Central memory CD4-positive, alpha-beta T cell (primary cell): ENCODE measurements around the gene ARHGAP24.

Experiments
- DNase-seq: peaks from one replicate; pipeline ENCODE4 v3.0.0; 2022

The ARHGAP24 gene

DNA sequence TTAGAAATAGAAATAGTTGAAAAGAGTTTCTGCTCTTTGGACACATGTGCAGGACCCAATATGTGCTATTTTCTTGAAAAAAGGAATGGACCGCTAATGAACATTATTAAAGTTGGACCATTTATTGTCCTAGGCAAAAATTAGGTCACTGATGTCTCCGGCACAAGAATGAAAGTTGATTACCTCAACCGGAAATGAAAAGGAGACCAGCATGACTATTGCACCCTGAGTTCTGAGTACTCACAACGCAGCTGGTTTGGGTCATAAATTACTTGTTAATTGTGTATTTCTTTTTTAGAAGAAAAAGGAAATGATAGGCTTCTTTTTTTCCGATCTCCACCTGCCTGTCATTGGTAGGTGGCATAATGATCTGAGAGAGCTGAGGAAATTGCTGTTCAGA, 232.7 kb downstream of the ARHGAP24 start:
- DNase-seq, result no peak

DNA sequence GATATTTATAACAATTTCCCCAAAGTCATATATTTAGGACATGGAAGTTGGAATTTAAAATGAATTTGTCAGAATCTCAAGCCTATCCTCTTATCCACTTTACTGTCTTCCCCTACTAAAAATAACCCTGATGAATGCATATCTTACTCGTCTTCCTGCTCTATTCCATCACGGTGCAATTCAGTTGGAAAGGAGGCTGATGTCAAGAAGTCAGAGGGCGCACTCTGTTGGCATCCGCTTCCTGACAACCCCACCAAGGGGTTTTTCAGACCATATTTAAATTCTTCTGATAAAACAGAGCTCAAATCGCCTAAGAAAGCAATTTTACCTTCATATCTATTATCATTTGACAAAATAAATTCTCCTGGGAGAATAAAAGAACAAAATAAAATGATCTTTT, 233.5 kb downstream of the ARHGAP24 start:
- no peak for DNase-seq

DNA sequence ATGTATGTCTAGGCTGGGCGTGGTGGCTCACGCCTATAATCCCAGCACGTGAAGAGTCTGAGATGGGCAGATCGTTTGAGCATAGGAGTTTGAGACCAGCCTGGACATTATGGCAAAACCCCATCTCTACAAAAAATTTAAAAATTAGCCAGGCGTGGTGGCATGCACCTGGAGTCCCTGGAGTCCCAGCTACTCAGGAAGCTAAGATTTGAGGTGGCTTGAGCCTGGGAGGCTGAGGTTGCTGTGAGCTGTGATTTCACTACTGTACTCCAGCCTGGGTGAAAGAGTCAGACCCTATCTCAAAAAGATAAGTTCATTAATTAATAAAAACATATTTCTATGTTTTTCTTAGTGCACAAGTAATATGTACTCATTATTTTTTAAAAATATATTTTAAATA, 238.1 kb downstream of the ARHGAP24 start:
- no peak for DNase-seq

DNA sequence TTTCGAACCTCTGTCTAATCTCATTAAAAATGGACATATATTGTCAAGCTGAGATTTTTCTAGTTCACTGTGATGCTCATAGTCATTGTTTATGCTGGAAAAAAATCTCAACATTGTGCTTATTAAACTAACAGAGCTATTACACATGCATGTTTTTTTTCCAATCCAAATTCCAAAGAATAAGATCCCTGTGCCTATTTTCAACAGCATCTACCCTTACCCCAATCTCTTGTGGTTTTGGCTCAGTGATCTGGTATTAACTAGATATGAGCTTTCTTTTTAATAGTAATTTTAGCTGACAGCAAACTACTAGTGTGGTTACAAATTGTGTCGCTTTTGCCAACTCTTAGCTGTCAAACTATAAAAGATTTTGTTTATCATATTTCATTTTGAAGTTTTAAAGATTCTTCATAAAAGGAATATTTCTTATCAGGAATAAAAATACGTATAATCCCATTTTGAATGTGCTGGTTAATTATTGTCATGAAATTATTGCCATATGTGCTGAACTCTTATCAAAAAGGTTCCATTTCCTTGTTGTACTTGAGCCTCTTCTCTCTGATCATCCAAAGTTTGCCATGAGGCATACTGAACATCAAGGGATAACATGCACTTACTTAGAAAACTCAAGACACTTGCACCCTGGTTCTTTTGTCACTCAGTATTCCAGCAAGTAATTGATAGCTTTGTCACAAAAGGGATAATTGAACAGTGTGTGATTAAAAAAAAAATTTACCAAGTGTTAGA, 241.2 kb downstream of the ARHGAP24 start:
- no peak for DNase-seq

DNA sequence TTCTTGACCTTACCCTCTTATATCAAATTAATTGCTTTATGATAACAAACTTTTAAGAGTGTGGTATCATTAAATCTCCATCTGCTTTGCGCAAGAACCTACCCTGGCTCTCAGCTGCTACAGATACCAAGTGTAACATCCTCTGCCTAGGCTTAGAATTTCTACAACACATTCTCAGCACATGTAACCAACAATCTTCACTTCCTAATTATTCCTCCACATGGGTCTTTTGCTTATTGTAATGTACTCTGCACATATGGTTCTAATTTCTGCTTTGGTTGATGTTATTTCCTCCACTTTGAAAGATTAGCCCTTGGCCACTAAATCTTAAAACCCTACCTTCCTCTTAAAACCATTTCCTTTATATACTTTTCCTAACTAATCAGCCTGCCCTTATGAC, 242.4 kb downstream of the ARHGAP24 start:
- no peak for DNase-seq

DNA sequence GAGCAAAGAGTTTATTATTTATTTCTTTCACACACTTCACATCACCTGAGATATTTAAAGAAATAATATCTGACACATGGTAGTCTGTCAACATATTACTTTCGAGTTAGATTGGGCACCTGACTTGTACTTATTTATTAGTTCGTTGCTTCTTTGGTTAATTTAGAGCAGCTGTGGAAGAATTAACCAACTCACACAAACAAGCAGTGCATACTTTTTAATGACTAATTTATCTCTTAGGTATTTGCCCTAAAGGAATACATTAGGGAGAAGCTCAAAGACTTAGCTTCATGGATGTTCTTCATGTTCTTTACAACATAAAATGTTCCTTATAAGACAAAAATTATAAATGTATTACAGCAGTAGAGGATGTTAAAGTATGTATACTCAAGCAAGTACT, 242.9 kb downstream of the ARHGAP24 start:
- no peak for DNase-seq

DNA sequence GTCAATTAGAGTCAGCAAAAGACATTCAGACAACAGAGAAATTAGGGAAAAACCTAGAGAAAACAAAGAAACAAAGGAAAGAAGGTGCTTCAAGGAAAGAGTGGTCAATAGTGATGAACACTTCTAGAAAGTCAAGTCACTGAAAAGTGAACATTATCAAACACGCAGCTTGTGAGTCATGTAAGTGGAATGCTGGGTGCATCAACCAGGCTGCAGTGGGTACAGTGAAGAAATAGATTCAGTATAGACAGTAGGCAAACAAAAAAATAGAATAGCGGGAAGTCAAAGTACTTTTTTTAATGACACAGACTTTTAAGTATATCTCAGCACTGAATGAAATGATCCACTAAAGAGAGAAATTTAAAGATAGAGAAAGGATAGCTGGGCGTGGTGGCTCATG, 245.8 kb downstream of the ARHGAP24 start:
- DNase-seq, result no peak

DNA sequence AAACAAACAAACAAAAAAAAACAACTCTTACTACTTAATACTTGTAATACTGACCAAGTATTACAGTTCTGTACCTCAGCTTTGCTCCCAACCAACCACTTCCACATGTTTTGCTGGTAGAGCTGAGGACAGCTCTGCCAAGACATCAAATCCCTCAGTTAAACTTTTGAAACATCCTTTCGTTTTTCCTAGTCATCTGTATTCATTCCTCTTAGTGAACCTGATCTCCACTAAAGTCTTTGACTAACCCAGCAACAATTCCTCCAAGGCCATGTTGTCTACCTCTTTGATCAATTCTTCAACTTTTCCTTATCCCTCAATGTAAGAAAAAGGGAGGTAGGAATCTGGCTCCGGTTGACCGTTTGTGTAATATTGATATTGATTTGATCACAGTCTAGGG, 247.5 kb downstream of the ARHGAP24 start:
- no peak for DNase-seq

DNA sequence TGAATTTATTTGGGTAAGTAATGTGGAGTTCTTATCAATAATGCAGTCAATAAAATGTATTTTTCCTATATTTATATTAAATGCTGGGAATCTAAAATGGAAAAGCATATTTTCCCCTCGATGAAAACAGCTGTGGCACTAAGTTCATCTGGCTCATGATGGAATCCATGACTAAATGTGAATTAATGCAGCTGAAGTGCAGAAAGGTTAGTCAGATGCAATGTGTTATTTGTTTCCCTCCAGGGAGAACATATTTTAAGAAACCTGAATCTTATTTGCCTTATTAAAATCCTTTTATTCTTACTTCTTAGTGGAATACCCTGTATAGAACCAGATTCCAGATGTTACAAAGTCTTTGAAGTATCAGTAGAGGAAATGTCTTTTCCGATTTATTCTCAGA, 247.9 kb downstream of the ARHGAP24 start:
- DNase-seq, result no peak

DNA sequence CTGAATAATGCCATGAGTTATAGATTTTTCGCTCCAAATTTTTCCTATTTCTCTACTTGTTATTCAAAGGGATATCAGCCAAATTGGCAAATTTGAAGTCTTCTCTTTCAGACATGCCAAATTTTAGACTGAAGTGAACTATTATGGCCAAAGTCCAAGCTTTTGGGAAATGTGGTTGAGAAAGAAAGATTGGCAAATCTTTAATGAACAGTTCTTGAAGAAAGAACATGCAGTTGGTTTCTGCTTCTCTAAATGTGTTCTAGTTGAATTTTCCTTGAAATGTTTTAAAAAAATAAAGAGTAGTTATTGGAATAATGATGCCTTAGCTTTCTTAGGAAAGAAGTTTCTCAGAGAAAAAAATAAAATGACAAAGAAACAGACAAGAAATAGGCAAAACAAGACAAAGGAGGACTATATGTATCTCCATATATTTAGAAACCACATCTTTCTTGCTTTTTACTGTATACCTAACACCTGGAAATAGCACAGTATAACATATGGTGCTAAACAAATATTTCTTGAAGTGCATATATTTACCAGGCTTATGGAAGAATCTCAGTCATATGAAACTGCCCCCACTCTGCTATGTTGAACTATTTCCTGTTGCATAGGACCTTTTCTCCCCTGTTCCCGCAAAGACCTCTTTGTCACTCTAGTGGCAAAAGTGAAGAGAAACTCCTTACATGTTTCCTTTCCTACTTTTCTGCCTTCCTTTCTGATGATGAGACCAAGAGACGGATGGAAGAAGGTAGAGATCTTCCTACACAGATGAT, 250.0 kb downstream of the ARHGAP24 start:
- DNase-seq, result no peak

DNA sequence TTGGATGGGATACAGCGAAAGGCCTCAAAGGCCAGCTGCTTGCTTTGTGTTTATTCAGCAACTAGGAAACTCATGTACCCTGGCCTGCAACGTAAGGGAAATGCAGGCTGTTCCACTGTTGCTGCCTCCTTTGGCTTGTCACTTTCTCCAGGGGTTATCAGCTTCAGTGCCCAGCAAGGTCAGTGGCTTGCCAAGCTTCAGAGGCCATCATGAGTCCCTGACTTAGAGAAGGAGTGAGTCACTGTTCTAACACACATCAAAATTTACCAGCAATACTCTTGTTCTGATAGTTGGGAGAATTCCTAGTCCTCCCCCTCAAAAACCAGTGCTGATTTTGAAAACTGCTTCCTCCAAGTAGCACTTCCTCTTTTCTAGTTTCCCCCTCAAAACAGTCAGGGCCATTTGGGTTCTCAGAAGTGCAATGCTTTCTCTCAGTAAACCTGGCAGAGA, 250.8 kb downstream of the ARHGAP24 start:
- DNase-seq, result no peak

DNA sequence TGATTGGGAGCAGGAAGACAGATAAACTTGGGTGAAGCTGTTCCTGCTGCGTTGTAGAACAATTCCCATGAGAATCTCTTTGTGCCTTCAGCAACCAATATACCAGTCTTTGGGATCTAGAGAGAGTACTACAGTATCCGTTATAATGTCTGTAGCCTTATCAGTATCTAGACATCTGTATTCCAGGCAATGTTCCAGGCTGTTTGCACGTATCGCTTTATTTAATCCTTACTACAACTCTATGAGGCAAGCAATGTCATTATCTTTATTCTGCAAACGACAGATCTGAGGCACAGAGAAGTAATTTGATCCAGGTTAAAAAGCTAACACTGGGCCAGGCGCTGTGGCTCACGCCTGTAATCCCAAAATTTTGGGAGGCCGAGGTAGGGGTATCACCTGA, 251.6 kb downstream of the ARHGAP24 start:
- DNase-seq, result no peak

DNA sequence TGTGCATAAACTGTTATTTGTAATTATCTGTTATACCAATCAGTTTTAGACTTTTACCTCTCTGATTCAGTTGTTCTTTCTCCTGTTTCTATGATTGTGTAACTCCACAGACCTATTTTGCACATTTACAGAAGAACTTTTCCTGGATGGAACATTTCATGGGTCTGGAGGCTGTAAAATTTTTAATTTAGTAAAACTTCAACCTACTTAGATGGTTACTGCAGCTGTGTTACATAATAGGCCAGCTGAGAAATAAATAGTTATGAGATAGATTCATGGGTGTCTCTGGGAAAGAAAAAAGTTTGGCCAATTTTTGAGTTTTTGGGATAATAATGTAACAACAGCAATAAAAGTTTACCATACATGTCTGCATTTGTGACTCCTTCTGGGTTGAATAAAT, 253.5 kb downstream of the ARHGAP24 start:
- no peak for DNase-seq

DNA sequence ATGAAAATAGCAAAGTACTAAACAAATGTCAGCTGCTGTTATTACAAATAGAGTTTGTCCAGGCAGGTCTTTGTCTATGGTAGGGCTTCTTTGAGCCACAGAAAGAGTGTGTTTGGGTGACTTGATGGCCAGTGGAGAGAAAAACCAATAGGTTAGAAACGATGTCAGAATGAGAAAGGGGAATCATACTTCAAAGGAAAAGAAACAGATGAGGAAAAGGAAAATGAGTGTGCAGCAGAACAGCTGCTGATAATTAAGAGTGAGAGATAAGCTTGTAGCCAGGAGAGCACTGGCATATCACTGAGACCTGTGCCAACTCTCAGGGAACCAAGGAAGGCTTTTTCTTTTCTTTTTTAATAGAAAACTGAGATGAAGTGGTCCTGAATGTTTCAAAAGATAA, 257.2 kb downstream of the ARHGAP24 start:
- DNase-seq, result no peak

DNA sequence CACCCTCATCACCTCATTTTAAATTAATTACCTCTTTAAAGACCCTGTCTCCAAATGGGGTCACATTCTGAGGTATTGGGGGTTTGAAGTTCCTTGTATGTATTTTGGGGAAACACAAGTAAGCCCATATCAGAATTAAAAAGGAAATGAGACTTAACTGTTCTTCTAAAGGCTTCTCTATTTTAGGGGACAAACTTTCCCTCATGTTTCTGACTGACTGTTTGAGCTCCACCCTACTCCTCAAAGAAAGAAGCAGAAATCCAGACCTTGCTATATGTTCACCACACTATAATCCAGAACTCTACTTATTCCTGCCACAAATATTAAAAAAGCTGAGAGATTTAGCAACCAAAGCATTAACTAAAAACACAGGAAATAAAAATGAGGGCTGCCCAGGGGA, 258.8 kb downstream of the ARHGAP24 start:
- DNase-seq, result no peak

DNA sequence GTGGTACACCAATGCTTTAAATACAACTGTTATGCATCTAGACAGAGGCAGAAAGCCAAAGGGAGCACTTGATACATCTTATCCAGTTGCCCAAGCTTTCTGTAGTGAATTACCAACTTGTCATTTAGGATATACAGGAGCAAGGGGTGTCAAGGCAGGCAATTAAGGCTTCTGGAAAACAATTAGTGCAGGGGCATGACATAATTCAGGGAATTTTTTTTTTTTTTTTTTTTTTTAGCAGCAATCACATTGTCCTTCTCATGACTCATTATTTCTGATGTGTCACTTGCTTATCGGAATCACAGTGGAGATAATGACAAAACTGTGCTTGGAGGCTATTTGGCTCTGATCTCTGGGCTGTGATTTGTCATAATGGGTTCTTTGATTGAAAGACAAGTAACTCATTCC, 259.5 kb downstream of the ARHGAP24 start:
- no peak for DNase-seq

DNA sequence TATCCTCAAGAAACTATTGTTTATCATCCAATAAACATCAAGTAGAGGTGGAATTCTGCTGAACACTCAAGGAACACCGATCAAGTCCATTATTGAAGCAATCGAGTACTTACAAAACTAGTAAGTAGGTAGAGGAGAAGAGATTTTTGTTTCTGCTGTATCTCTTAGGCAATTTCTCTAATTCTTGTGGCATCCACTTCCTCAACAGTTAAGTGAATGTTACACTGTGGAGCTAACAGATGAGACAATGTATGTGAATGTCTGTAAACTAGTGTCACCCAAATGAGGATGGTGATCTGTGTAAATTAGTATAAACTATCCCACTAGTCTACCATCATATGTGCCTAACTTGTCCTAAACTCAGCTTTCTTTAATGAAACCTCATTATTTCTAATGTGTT, 261.6 kb downstream of the ARHGAP24 start:
- DNase-seq, result no peak

DNA sequence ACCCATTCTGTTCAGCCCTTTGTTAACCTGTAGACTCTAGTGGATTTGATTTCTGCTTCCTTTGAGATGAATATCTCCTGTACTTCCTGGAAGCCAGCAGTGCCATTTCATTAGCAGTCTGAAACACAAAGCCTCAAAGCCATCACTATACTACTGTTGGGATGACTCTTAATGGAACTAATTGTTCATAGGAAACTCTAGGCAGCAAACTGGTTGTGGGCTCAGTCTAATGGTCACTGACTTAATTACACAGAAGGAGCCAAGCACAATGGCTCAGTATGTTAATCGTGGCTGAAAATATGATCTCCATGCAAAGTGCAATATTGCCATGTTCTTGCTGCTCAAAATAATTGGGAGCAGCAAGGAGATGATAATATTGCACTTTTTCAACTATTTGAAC, 262.3 kb downstream of the ARHGAP24 start:
- no peak for DNase-seq

DNA sequence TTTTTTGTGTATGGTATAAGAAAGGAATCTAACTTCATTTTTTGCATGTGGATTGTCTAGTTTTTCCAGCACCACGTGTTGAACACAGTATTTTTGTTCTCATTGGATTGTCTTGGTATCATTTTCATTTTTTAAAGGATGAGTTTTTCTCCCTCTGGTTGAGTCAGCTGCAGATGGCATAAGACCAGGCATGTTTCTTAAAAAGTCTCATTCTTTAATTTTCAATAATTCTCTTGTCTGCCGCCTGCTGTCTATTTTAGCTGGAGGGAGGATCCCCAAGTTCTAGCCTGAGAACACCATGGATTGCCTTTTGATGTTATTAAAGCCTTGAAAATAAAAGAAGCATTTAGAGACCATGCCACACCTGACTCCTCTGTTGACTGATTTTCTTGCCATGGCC, 263.8 kb downstream of the ARHGAP24 start:
- DNase-seq, result no peak

DNA sequence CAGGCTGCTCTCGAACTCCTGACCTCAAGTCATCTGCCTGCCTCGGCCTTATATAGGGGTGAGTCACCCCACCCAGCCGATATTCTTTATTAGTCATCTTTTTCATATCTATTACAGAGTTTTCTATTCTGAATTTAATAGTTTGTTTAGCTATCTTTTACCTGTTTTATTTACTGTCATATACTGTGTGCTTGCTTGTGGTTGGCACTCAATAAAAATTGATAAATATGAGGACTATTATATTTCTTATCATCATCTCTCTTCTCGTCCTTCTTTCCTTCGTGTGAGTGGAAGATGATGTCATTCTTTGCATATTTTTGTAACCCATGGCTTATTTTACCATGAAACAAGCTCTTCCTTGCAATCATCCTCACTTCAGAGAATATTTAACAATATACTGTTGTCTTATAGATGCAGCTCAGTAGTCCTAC, 265.5 kb downstream of the ARHGAP24 start:
- no peak for DNase-seq

DNA sequence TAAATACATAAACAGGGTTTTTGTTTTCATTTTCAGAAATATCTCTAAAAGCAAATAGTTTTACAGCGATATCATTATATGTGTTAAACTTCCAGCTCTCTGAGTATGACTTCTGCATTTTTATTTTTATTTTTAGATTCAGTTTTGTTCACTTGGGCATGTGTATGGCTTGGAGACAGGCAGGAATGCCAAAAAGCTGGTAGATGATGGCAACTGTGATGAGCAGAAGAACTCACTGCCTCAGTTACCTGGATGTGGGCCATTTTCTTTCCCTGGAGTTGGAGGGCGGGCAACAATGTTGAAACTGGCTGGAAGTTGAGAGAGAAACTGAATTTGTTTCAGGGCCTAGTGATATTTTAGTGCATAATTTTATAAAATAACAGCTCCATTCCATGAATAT, 266.4 kb downstream of the ARHGAP24 start:
- DNase-seq, result no peak

DNA sequence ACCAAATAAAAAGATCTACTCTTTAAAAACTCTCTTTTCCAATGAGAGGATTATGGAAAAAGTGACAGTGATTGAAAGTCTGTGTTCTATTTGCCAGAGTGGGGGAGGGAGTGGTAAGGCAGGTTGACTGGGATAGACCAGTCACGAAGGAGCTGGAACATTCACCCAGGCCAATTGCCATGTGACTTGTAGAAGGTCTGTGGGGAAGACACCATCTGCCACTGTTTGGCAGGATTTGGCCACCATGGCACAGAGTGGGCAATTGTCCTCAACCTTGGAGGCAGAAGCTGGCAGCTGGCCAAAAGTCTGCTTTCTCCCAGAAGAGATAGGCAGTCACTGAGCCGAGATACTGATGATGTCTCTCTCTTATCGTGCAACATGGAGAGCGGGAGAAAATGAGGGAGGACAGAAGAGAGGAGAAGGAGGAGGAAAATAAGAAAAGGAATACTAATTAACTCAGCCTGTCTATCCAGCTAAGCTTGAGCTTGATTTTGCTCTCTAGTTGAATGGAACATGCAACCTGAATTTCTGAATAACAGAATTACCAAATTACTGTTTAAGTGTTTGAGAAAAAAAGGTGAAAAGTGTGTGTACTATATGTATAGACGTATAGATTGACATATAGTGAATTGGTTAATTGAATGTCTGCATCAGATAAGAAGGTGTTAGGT, 267.1 kb downstream of the ARHGAP24 start:
- DNase-seq, result no peak

DNA sequence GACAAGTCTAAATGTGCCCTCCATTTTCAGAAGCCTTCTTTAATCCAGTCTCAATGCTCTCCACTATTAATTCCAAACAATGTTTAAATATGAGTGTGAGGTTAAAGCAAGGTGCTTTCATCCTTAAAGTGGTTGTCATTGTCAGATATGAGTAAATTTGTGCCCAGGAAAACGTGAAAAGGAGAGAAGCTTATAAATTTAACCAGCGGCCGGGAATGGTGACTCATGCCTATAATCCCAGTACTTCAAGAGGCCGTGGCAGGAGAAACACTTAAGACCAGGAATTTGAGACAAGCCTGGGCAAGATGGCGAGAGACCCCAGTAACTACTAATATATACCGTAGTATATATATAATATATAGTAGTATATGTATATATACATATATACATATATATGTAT, 270.0 kb downstream of the ARHGAP24 start:
- no peak for DNase-seq

DNA sequence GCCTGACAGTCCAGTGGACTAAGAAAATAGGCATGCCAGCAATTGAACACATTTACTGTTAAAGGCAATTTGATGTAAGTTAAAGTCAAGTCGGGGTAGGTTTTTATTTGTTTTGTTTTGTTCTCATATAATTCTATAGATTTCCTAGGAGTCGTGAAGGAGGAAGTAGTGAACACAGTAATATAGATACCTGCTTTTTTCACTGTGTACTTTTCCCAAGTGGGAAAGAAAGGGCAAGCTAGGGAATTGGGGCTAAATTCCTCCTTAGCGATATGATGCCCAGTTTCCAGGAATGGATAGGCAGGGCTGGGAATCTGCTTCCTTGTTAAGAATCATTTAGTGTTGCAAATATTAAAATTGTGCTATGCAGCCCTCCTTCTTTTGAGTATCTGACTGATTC, 271.0 kb downstream of the ARHGAP24 start:
- no peak for DNase-seq
